ENCODE data around the gene BNIP3.

Gene BNIP3

DNA sequence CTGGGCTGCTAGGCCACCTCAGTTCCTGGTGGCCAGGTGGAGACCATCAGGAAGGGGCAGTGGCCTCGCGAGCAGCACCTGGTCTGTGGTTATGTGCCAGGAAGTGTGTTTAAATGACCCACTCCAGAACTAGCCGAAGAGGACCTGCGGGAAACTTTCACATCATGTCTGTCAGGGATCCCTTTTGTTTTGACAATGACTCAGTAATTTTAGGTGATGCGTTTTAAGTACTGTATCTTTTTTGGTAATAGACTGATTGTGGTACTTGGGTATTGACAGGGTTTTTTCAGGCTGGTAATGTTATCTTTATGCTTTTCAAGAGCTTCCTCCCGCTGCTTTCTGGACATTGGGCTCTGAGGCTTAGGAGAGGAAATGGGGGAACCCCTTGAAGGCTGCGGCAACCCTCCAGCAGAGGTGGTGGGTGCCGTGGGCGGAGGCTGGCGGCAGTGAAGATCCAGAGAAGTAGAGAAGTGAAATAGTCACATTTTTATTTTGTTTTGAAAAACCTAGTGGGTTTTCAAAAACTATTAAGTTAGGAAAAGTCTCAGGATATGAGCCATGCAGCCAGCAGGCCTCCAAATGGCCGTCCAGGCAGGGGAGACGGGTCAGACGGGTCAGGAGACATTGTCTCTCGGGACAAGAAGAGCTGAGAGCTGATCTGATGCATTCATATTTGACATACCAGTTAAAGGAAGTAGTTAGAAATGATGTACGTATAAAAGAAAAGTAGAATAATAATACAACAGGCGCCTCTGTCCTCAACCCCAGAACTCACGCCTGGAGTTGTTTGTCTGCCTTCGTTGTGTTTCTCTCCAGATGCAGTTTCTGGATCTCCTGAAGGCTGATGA lies 53.3 kb downstream of the BNIP3 start:
- Histone ChIP-seq H3K9ac (ENCODE audit: low read length) (no peak overlapping the region), H3K4me2 (ENCODE audit: low read depth, low read length, poor library complexity, severe bottlenecking) (no peak overlapping the region), H3K27ac (ENCODE audit: low read depth, low read length) (no peak overlapping the region), H3K9me2 (replicated peaks; ENCODE audit: insufficient read depth, low read length) (no peaks in the 10 kb centered on the region), H3K9me3 (ENCODE audit: insufficient read depth, low read length) (peaks cover 3% of the 10 kb centered on the region; the same call in 1 of the 2 replicates), H3K36me3 (ENCODE audit: low read length) (peaks cover 4% of the 10 kb centered on the region; the same call in 1 of the 2 replicates), H3K79me2 (ENCODE audit: insufficient read depth, low read length) (peaks cover 100% of the 10 kb centered on the region), H3K27me3 (ENCODE audit: low read length) (no peaks in the 10 kb centered on the region), H2AFZ (ENCODE audit: low read depth, low read length, severe bottlenecking) (no peak overlapping the region), H3K4me3 (ENCODE audit: insufficient read depth, low read length, poor library complexity, severe bottlenecking) (no peak overlapping the region), H3F3A (ENCODE audit: insufficient read depth) (no peaks in the 10 kb centered on the region), H4K20me1 (ENCODE audit: low read depth, low read length) (0 out of 2 replicates have a peak, but pooled peaks cover 9% of the 10 kb centered on the region)
- TF ChIP-seq, protein P1, sequence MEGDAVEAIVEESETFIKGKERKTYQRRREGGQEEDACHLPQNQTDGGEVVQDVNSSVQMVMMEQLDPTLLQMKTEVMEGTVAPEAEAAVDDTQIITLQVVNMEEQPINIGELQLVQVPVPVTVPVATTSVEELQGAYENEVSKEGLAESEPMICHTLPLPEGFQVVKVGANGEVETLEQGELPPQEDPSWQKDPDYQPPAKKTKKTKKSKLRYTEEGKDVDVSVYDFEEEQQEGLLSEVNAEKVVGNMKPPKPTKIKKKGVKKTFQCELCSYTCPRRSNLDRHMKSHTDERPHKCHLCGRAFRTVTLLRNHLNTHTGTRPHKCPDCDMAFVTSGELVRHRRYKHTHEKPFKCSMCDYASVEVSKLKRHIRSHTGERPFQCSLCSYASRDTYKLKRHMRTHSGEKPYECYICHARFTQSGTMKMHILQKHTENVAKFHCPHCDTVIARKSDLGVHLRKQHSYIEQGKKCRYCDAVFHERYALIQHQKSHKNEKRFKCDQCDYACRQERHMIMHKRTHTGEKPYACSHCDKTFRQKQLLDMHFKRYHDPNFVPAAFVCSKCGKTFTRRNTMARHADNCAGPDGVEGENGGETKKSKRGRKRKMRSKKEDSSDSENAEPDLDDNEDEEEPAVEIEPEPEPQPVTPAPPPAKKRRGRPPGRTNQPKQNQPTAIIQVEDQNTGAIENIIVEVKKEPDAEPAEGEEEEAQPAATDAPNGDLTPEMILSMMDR (IDR thresholded peaks at IDR 0.05; ENCODE audit: insufficient read depth, low read length, poor library complexity, severe bottlenecking), result no peak
- TF ChIP-seq EZH2phosphoT487 (conservative IDR thresholded peaks at IDR 0.05; ENCODE audit: low read length), result no peak

DNA sequence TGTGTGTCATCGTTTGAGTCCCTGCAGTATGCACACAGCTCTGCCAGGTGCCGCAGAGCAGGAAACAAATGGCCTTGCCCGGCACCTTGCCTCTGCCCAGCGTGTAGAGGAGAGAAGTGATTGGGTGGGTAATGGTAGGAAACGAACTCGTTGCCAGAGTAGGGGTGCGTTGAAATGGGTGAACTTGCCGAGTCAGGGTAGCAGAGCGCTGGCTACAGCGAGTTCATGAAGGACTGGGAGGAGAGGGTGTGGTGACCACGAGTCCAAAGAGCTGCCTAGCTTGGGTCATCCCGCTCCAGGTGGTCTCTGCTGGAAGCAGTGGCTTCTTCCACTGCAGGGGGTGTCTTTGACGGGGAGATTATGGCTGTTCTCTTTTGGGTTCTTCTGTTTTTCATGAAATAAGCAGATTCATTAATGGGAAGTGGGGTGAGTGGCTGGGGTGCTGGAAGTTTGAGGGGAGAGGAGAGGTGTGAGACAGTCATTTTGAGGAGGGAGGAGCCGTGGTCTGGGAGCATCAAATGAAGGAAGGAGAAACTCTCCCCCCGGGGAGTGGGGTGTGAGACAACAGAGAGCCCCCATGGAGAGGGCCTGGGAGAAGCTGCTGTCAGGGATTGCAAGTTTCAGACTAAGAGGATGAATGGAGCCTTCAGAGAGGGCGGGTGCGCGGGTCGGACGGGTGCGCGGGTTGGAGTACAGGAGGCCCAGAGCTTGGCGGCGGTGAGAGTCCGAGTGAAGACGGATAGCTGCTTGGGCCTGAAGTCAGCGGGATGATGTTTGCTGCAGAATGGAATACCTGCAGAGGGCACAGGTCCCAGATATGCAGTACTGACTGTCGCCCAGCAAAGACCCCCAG lies 54.8 kb downstream of the BNIP3 start:
- Histone ChIP-seq H2AFZ (ENCODE audit: low read depth, low read length, severe bottlenecking) (no peak overlapping the region), H3K4me2 (ENCODE audit: low read depth, low read length, poor library complexity, severe bottlenecking) (no peak overlapping the region), H3K4me3 (ENCODE audit: insufficient read depth, low read length, poor library complexity, severe bottlenecking) (no peak overlapping the region), H3K9me2 (replicated peaks; ENCODE audit: insufficient read depth, low read length) (no peaks in the 10 kb centered on the region), H3K27me3 (ENCODE audit: low read length) (no peaks in the 10 kb centered on the region), H3K36me3 (ENCODE audit: low read length) (peaks cover 4% of the 10 kb centered on the region; the same call in 1 of the 2 replicates), H4K20me1 (ENCODE audit: low read depth, low read length) (0 out of 2 replicates have a peak, but pooled peaks cover 9% of the 10 kb centered on the region), H3K9me3 (ENCODE audit: insufficient read depth, low read length) (peaks cover 3% of the 10 kb centered on the region; the same call in 1 of the 2 replicates), H3K79me2 (ENCODE audit: insufficient read depth, low read length) (peaks cover 100% of the 10 kb centered on the region), H3F3A (ENCODE audit: insufficient read depth) (no peaks in the 10 kb centered on the region), H3K27ac (ENCODE audit: low read depth, low read length) (no peak overlapping the region), H3K9ac (ENCODE audit: low read length) (no peak overlapping the region)
- TF ChIP-seq, protein P1 (IDR thresholded peaks at IDR 0.05; ENCODE audit: insufficient read depth, low read length, poor library complexity, severe bottlenecking), result no peak
- TF ChIP-seq EZH2phosphoT487 (conservative IDR thresholded peaks at IDR 0.05; ENCODE audit: low read length), result no peak

DNA sequence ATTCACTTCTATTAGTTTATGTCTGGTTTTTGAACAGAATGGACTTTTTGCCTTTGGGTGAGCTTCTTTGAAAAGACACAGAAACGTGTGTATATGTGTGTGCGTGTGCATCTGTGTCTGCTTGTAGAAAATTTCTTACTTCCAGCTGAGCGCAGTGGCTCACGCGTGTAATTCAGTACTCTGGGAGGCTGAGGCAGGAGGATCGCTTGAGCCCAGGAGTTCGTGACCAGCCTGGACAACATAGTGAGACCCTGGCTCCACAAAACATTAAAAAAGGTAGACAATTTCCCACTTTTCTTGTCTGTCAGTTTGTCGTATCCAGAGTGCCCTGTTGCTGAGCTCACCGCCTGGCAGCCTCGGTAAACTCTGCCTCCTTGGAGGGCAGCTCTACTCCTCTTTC lies 55.5 kb downstream of the BNIP3 start:
- no peak overlapping the region for H2AFZ ChIP-seq (ENCODE audit: low read depth, low read length, severe bottlenecking)
- H4K20me1 ChIP-seq (ENCODE audit: low read depth, low read length), result 0 out of 2 replicates have a peak, but pooled peaks cover 9% of the 10 kb centered on the region

More for the DNA sequence above, 55.5 kb downstream of the BNIP3 start:
- Histone ChIP-seq H3K27me3 (ENCODE audit: low read length) (no peaks in the 10 kb centered on the region), H3F3A (ENCODE audit: insufficient read depth) (no peaks in the 10 kb centered on the region), H3K36me3 (ENCODE audit: low read length) (peaks cover 4% of the 10 kb centered on the region; the same call in 1 of the 2 replicates), H3K79me2 (ENCODE audit: insufficient read depth, low read length) (peaks cover 100% of the 10 kb centered on the region), H3K9me3 (ENCODE audit: insufficient read depth, low read length) (peaks cover 3% of the 10 kb centered on the region; the same call in 1 of the 2 replicates), H3K9ac (ENCODE audit: low read length) (no peak overlapping the region), H3K9me2 (replicated peaks; ENCODE audit: insufficient read depth, low read length) (no peaks in the 10 kb centered on the region), H3K27ac (ENCODE audit: low read depth, low read length) (no peak overlapping the region), H3K4me3 (ENCODE audit: insufficient read depth, low read length, poor library complexity, severe bottlenecking) (no peak overlapping the region), H3K4me2 (ENCODE audit: low read depth, low read length, poor library complexity, severe bottlenecking) (no peak overlapping the region)
- TF ChIP-seq, protein P1 (IDR thresholded peaks at IDR 0.05; ENCODE audit: insufficient read depth, low read length, poor library complexity, severe bottlenecking), result no peak
- no peak for TF ChIP-seq EZH2phosphoT487 (conservative IDR thresholded peaks at IDR 0.05; ENCODE audit: low read length)
